ENCODE results near the gene FBN1. TPM values are rescaled to one million over a fixed set of nuclear protein-coding genes. Genes with fewer than 3 reads are reported as not detected.

FBN1 gene
- total and polyA plus RNA-seq, 10 of the 15 experiments (the other 5 are each of a cell fraction or from before 2014, with no cell fraction given) = 2.2 to 15.3 (median 7.0) TPM

DNA sequence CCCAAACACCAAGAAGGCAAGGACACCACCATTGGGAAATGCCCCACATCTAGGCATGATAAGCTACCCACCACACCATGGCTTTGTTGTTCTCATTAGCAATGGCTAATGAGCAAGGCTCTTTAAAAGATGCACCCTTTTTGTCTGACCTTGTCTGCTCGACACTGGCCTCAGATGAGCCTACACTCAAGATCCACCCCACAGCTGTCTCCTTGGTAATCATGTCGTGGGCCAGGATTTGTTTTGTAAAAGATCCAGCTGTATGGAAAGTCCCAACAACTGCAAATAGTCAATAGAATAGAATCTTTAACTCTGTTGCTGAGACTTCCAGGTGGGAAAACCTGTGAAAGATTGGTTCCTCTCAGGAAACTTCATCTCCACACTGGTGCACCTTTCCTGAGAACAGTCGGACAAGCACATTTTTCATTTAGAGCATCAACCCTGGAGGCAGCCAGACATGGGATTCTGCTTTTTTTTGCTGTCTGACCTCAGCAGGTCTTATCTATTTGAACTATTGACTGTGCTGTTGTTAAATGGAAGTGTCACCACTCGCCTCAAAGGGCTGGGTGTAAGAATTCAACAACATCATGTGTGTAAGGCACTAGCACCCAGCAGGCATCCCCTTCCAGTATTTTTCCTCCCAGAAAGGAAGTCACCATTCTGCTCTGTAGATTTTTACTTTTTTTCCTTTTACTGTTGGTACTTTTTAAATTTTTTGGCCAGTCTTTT is 278.8 kb downstream of the FBN1 start (continued):
- no peak for TF ChIP-seq KAT2A (conservative IDR thresholded peaks at IDR 0.05; ENCODE audit: control insufficient read depth, low read depth, low read length)
- TF ChIP-seq MEF2A (IDR thresholded peaks at IDR 0.05; ENCODE audit: insufficient read depth, low read depth, low read length) = no peak
- TF ChIP-seq IKZF2 (IDR thresholded peaks at IDR 0.05) = no peak
- TF ChIP-seq PKNOX1 (IDR thresholded peaks at IDR 0.05) = no peak
- TF ChIP-seq ESRRA (IDR thresholded peaks at IDR 0.05; ENCODE audit: low read length) = no peak
- no peak for TF ChIP-seq ZZZ3 (IDR thresholded peaks at IDR 0.05; ENCODE audit: control insufficient read depth, insufficient read length, low read depth)
- no peak for TF ChIP-seq SREBF2 (IDR thresholded peaks at IDR 0.05; ENCODE audit: low read length)

DNA sequence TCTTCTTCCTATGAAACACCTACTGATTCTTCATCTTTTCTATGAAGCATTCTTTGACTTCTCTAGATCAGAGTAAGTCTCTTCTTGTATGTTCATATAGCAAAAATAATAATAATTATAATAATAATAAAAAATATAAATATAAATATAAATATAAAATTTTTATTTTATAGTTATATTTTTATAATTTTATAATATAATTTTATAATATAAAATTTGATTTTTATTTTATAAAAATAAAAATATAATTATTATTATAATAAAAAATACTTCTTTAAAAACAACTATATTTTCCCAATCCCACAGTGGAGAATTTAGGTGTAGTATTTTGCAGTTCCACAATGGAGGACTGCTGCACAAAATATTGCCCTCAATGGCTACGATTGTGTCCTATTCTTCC is 279.9 kb downstream of the FBN1 start:
- Histone ChIP-seq H3K9ac (ENCODE audit: control insufficient read depth, insufficient read depth, low read length) (no peak overlapping the region), H4K20me1 (ENCODE audit: control insufficient read depth, insufficient read depth) (no peaks in the 10 kb centered on the region), H2AFZ (ENCODE audit: control insufficient read depth, low read depth, low read length) (no peak overlapping the region), H3K9me3 (replicated peaks; ENCODE audit: control insufficient read depth, insufficient read depth, low read length) (no peaks in the 10 kb centered on the region), H3K79me2 (ENCODE audit: control insufficient read depth, insufficient read depth, low read length) (no peaks in the 10 kb centered on the region), H3K4me1 (ENCODE audit: control insufficient read depth, insufficient read depth, low read length) (no peaks in the 10 kb centered on the region), H3K4me2 (ENCODE audit: control insufficient read depth, insufficient read depth) (no peak overlapping the region), H3K36me3 (ENCODE audit: control insufficient read depth in 2 of 2, insufficient read depth in 2 of 2, low read length in 1 of 2) (no peaks in the 10 kb centered on the region), H3K27me3 (replicated peaks in 1 of 2; ENCODE audit: control insufficient read depth in 2 of 2, insufficient read depth in 2 of 2, low read length in 1 of 2) (no peaks in the 10 kb centered on the region), H3K4me3 (no peak overlapping the region), H3K27ac (ENCODE audit: control insufficient read depth, insufficient read depth) (no peak overlapping the region)
- WGBS (ENCODE audit: insufficient coverage, insufficient replicate concordance, low lambda C conversion rate, missing lambda C conversion rate) = 48% methylated on average over 1 of the region's 1 CpG
- CTCF ChIA-PET = interaction anchor here (1.1 kb wide), 1 partner anchor 142 kb away, joined by 3 read pairs; no protein-coding TSS in a partner anchor
- BruUV-seq (replicated peaks) = no TSS peak
- ATAC-seq = no peak
- intact Hi-C loops (cut with micrococcal nuclease; ENCODE audit: unreplicated experiment) (no loop called here), in situ Hi-C loops (cut with MboI) (loop anchor here (25.0 kb wide), 1 partner anchor 797 kb away; the partner anchor contains the start of genes COPS2 and GALK2)
- no peak for FAIRE-seq
- POLR2A ChIA-PET = no interaction called here
- no peak for DNase-seq (ENCODE audit: low read depth, low spot score)
- SMC1A ChIA-PET (ENCODE audit: uncharacterized antibody, unreplicated experiment) = interaction anchor here (1.3 kb wide), 1 partner anchor 8 kb away, joined by 5 read pairs; no protein-coding TSS in a partner anchor
- TF ChIP-seq BHLHE40 (IDR thresholded peaks at IDR 0.05; ENCODE audit: borderline replicate concordance in 1 of 2, low read depth in 2 of 2, low read length in 1 of 2) (no peak), ATF7 (IDR thresholded peaks at IDR 0.05; ENCODE audit: low read depth) (no peak), NFYA (IDR thresholded peaks at IDR 0.05; ENCODE audit: borderline replicate concordance, low read depth, low read length) (no peak), ZSCAN29 (IDR thresholded peaks at IDR 0.05) (no peak), PAX5 (IDR thresholded peaks at IDR 0.05; ENCODE audit: borderline replicate concordance, low read depth, low read length) (no peak), CHD2 (IDR thresholded peaks at IDR 0.05; ENCODE audit: borderline replicate concordance, low read depth, low read length) (no peak), FOXK2 (IDR thresholded peaks at IDR 0.05) (no peak), KAT2A (conservative IDR thresholded peaks at IDR 0.05; ENCODE audit: control insufficient read depth, low read depth, low read length) (no peak), CBX5 (IDR thresholded peaks at IDR 0.05; ENCODE audit: low read depth) (no peak), TAF1 (IDR thresholded peaks at IDR 0.05; ENCODE audit: borderline replicate concordance, low read depth, low read length) (no peak), MTA2 (IDR thresholded peaks at IDR 0.05; ENCODE audit: low read depth) (no peak), JUNB (IDR thresholded peaks at IDR 0.05) (no peak), DPF2 (IDR thresholded peaks at IDR 0.05) (no peak)
- TF ChIP-seq, protein P1, sequence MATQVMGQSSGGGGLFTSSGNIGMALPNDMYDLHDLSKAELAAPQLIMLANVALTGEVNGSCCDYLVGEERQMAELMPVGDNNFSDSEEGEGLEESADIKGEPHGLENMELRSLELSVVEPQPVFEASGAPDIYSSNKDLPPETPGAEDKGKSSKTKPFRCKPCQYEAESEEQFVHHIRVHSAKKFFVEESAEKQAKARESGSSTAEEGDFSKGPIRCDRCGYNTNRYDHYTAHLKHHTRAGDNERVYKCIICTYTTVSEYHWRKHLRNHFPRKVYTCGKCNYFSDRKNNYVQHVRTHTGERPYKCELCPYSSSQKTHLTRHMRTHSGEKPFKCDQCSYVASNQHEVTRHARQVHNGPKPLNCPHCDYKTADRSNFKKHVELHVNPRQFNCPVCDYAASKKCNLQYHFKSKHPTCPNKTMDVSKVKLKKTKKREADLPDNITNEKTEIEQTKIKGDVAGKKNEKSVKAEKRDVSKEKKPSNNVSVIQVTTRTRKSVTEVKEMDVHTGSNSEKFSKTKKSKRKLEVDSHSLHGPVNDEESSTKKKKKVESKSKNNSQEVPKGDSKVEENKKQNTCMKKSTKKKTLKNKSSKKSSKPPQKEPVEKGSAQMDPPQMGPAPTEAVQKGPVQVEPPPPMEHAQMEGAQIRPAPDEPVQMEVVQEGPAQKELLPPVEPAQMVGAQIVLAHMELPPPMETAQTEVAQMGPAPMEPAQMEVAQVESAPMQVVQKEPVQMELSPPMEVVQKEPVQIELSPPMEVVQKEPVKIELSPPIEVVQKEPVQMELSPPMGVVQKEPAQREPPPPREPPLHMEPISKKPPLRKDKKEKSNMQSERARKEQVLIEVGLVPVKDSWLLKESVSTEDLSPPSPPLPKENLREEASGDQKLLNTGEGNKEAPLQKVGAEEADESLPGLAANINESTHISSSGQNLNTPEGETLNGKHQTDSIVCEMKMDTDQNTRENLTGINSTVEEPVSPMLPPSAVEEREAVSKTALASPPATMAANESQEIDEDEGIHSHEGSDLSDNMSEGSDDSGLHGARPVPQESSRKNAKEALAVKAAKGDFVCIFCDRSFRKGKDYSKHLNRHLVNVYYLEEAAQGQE (IDR thresholded peaks at IDR 0.05; ENCODE audit: low read depth, low read length) = no peak
- RAD21 ChIA-PET (ENCODE audit: unreplicated experiment) = no interaction called here
